Epithelial cell of proximal tubule (primary cell): Measurements from ENCODE around the gene UROC1. TPM values are rescaled to one million over a fixed set of nuclear protein-coding genes. Genes with fewer than 3 reads are reported as not detected.

ENCODE experiments used
- DNase-seq: peaks from one replicate; pipeline ENCODE4 v3.0.0-alpha.2; 2011; ENCODE audit warnings: low read depth
- H3K4me3 ChIP-seq: 2 replicates; pipeline ENCODE4 v1.5.1; 2011; ENCODE audit warnings: low read depth, mild to moderate bottlenecking, low read length
- total RNA-seq: library from RNA; depleted of rRNA; stranded (reverse); fragments of >200 nt; gene quantifications from 2 replicates; pipeline ENCODE4 v1.2.3, GENCODE V29; 2015
- TF ChIP-seq, protein P1 (sequence below): conservative IDR thresholded peaks from 2 replicates; pipeline ENCODE4 v1.5.1; 2012; ENCODE audit warnings: low read depth, mild to moderate bottlenecking, low read length

UROC1 gene
- not detected in 2 replicates for total RNA-seq

DNA sequence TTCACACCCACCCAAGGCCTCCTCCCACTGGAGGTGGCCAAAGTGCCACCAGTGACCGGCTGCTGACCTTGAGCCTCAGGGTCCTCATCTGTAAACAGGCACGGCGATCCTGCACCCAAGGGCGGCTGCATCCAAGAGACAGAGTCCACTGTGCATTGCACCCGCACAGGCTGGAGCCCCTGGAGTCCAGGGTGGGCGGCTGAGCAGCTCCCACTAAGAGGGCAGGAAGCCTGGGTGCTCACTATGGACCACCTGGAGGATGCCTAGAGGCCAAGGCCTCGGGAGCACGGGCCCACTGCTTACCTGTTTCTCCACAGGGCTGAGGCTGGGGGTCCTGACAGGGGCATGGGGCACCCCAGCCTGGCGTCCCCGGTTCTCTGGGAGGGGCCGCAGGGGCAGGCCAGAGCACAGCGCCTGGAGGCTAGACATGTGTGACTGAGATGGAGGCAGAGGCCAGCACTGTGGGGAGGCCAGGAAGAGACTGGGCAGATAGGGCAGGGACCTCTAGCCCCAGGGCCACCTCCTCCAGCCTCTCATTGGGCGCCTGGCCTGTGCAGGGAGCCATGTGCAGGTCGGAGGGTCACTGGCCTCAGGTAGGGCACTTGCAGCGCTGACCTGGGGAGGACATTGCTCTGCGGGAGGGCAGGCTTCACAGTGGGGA is at the start of gene UROC1:
Gene UROC1, minus strand, starts transcription at position 483 of the 661 bp plus-strand sequence. Its CDS starts 54 bp downstream, at position 429.
- H3K4me3 ChIP-seq, result no peak within 1 kb of the TSS
- DNase-seq, result no peak

DNA sequence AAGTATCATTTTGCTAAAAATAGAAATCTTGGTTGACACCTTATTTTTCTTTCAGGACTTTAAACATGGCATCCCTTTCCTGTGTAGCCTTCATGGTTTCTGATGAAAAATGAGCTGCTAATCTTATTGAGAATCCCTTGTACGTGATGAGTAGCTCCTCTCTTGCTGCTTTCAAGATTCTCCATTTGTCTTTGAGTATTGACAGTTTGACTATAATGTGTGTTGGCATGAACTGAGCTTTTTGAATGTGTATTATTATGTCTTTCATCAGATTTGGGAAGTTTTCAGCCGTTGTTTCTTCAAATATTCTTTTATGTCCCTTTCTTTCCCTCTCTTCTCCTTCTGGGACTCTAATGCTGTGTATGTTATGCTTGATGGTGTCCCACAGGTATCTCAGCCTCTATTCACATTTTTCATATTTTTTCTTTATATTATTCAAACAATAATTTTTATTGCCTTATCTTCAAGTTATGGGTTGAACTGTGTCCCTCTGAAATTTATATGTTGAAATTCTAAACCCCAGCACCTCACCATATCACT is 45.2 kb upstream of the UROC1 start:
- TF ChIP-seq, protein P1, sequence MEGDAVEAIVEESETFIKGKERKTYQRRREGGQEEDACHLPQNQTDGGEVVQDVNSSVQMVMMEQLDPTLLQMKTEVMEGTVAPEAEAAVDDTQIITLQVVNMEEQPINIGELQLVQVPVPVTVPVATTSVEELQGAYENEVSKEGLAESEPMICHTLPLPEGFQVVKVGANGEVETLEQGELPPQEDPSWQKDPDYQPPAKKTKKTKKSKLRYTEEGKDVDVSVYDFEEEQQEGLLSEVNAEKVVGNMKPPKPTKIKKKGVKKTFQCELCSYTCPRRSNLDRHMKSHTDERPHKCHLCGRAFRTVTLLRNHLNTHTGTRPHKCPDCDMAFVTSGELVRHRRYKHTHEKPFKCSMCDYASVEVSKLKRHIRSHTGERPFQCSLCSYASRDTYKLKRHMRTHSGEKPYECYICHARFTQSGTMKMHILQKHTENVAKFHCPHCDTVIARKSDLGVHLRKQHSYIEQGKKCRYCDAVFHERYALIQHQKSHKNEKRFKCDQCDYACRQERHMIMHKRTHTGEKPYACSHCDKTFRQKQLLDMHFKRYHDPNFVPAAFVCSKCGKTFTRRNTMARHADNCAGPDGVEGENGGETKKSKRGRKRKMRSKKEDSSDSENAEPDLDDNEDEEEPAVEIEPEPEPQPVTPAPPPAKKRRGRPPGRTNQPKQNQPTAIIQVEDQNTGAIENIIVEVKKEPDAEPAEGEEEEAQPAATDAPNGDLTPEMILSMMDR, result no peak
- H3K4me3 ChIP-seq, result no peak overlapping the region
- DNase-seq, result no peak

More for the DNA sequence above, at the start of gene UROC1:
- TF ChIP-seq, protein P1, result no peak

DNA sequence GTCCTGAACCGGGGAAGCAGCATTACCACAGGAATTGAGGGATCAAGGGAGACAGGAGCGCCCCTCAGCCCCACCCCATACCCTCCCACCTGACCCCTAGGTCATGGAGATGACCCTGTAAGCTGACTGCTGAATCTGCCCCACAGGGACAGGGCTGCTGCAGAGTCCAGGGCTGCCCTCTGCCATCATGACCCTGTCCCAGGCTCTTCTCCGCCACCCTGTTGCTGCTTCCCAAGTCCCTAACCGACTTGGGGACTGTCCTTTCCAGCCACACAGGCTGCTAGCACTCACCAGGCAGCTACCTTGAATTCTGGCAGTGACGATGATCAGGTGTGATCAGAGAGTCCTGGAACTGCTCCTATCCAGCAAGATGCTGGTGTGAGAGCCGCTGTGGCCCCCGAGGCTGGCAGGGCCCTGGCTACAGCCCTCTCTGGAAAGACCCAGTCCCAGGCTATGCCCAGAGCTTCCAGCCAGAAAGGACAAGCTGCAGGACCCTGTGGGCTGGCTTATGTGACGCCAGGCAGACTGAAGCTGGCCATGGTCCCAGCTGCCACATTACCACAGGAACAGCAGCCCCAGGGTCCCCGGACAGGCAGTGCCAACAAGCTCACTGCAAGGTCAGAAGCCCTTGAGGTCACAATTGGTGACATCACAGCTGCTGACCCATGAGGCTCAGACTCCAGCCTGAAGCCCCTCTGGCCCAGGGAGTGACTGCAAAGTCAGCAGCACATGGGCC is 40.9 kb upstream of the UROC1 start, which contains the start of gene C3orf22:
Gene C3orf22, minus strand, starts transcription at position 597 of the 736 bp plus-strand sequence. CDS start 5,542 bp downstream, outside the sequence.
- H3K4me3 ChIP-seq, result no peak within 1 kb of the TSS
- DNase-seq, result no peak
- TF ChIP-seq, protein P1, result no peak

DNA sequence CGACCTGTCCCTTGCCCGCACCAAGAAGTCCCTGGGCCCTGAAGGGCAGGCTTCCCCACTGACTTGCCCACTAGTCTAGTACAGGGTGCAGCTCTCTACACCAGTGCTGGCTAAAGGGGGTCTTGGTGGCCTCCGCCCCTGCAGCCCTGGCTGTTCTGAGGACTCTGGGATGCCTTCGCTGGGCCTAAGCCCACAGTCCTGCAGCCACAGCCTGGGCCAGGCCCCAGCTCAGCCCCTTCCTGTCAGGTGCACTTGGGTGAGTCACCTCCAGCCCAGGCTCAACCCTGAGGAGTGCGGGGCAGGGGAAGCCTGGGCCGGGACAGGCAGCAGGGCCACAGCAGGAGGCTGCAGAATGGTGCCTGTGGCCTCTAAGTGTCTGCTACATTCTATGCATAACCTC is 40.2 kb upstream of the UROC1 start:
- H3K4me3 ChIP-seq, result no peak overlapping the region
- no peak for DNase-seq
- TF ChIP-seq, protein P1, result no peak

DNA sequence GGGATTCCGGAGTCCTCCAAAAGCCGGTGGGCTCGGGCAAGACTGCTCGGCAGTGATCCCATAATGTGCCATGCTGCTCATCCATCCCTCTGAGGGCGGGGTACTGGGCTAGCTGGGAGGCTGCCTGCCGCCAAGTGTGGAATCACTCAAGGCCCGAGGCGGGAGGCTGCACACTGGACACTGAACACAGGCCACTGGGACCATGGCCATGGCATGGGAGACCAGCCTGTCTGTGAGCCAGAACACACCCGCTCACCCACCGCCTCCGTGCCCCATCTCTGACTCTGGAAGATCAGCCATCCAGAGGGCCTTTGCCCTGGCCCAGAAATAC is 39.8 kb upstream of the UROC1 start:
- TF ChIP-seq, protein P1, result no peak
- no peak for DNase-seq
- no peak overlapping the region for H3K4me3 ChIP-seq

DNA sequence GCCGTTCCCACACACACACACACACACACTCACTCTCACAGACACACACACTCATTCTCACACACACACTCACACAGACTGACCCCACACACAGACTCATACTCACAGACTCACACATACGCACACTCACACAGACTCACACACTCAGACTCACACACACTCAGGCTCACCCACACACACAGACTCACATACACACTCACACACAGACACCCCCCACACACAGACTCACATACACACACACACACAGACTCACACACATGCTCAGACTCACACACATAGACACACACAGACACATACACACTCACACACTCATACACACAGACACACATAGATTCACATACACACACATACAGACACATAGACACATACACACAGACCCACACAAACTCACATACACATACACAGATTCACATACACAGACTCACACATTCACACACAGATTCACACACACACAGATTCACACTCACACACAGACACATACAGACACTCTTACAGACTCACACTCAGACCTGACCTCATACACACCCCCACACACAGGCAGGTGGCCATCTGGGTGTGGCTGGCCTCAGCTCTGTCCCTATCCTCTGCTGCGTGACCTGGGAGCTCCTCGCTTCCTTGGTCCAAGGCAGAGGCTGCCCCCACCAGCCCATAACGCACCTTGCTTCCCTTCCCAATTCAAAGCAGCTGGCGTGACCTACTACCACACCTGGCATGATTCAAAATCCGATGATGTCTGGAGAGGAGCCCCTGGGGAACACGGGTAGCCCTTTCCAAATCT is 39.3 kb upstream of the UROC1 start:
- TF ChIP-seq, protein P1, result no peak
- H3K4me3 ChIP-seq, result no peak overlapping the region
- no peak for DNase-seq
